HEK293T (cell line): ENCODE measurements around the gene DOCK1.

Experiments used
- CTCF ChIA-PET: fragments of 350-600 bp; formaldehyde crosslinking; extraction: SDS; loops from one replicate; lab custom pipeline; 2021; ENCODE audit warnings: antibody characterized with exemption, inconsistent platforms; lab: Yijun Ruan, JAX
- POLR2A ChIA-PET: fragments of 350-600 bp; formaldehyde crosslinking; extraction: SDS; loops from one replicate; lab custom pipeline; 2020; ENCODE audit warnings: antibody characterized with exemption, inconsistent platforms; lab: Yijun Ruan, JAX
- DNase-seq: peaks from one replicate; pipeline ENCODE4 v3.0.0; 2012; ENCODE audit warnings: mixed read lengths; ENCODE audit errors: extremely low spot score
- ARNT ChIP-seq: fragments of 450-650 bp; IDR thresholded peaks from 2 replicates; pipeline ENCODE4 v1.6.1; 2017; ENCODE audit warnings: mild to moderate bottlenecking
- BHLHE40 ChIP-seq: fragments of 450-650 bp; IDR thresholded peaks from 2 replicates; pipeline ENCODE4 v1.6.1; 2016; ENCODE audit warnings: mild to moderate bottlenecking, moderate library complexity, borderline replicate concordance
- CTBP1 ChIP-seq: fragments of 450-650 bp; IDR thresholded peaks from 2 replicates; pipeline ENCODE4 v1.6.1; 2016; ENCODE audit warnings: borderline replicate concordance
- ELF4 ChIP-seq: fragments of 450-650 bp; IDR thresholded peaks from 2 replicates; pipeline ENCODE4 v1.6.1; 2017; ENCODE audit warnings: antibody characterized with exemption
- FOXA1 ChIP-seq: fragments of 450-650 bp; IDR thresholded peaks from 2 replicates; pipeline ENCODE4 v1.6.1; 2016; ENCODE audit warnings: mild to moderate bottlenecking
- FOXK2 ChIP-seq: fragments of 450-650 bp; IDR thresholded peaks from 2 replicates; pipeline ENCODE4 v1.6.1; 2016; ENCODE audit warnings: mild to moderate bottlenecking
- FOXM1 ChIP-seq: fragments of 450-650 bp; IDR thresholded peaks from 2 replicates; pipeline ENCODE4 v1.6.1; 2017; ENCODE audit warnings: mild to moderate bottlenecking, borderline replicate concordance
- HDGF ChIP-seq: fragments of 450-650 bp; IDR thresholded peaks from 2 replicates; pipeline ENCODE4 v1.6.1; 2017; ENCODE audit warnings: antibody characterized with exemption, borderline replicate concordance
- L3MBTL2 ChIP-seq: fragments of 450-650 bp; conservative IDR thresholded peaks from 2 replicates; pipeline ENCODE4 v1.6.1; 2016; ENCODE audit warnings: mild to moderate bottlenecking
- LEF1 ChIP-seq: fragments of 450-650 bp; IDR thresholded peaks from 2 replicates; pipeline ENCODE4 v1.6.1; 2017; ENCODE audit warnings: mild to moderate bottlenecking, borderline replicate concordance
- NFRKB ChIP-seq: fragments of 450-650 bp; IDR thresholded peaks from 2 replicates; pipeline ENCODE4 v1.6.1; 2016; ENCODE audit warnings: mild to moderate bottlenecking, moderate library complexity
- SP1 ChIP-seq: fragments of 450-650 bp; IDR thresholded peaks from 2 replicates; pipeline ENCODE4 v1.6.1; 2017
- SUZ12 ChIP-seq: fragments of 450-650 bp; IDR thresholded peaks from 2 replicates; pipeline ENCODE4 v1.6.1; 2016; ENCODE audit warnings: mild to moderate bottlenecking
- TARDBP ChIP-seq: fragments of 450-650 bp; IDR thresholded peaks from 2 replicates; pipeline ENCODE4 v1.6.1; 2016
- ZNF384 ChIP-seq: fragments of 450-650 bp; IDR thresholded peaks from 2 replicates; pipeline ENCODE4 v1.6.1; 2016
- TF ChIP-seq, protein P1 (sequence below): fragments of 450-650 bp; IDR thresholded peaks from 2 replicates; pipeline ENCODE4 v1.6.1; 2016

DOCK1 gene

DNA sequence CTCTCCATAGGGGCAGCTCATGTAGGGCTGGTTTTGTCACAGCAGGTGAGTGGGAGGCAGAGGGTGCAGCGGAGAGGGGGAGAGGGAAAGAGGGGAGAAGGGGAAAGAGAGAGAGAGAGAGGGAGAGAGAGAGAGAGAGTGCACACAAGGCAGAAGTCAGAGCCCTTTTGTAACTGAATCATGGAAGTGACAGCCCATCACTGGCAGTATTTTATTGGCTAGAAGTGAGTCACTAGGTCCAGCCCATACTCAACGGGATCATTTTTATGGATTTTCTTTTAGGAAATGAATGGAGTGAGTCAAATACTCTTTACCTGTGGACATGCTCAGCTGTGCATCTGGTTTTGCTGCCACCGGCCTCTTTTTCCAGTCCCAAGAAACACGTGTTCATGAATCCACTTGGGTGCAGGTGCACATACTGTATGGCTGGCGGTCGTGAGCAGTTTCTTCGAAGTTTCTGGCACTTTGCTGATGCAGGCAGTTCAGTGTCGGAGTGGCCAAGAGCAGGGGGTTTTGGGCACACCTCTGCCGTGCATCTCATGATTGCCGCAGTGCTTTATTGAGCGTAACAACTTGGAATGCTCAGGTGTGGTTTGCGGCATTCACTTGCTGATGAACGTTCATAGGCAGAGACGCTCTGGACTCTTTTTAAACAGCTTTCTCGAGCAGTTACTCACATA, 40.3 kb downstream of the DOCK1 start:
- CTCF ChIA-PET: no interaction called here
- POLR2A ChIA-PET: no interaction called here
- TF ChIP-seq ZNF384 (no peak), SP1 (no peak), SUZ12 (no peak), HDGF (no peak), CTBP1 (no peak), NFRKB (no peak), LEF1 (no peak), ELF4 (no peak), L3MBTL2 (no peak), TARDBP (no peak), ARNT (no peak), FOXA1 (no peak), FOXK2 (no peak)
- TF ChIP-seq, protein P1, sequence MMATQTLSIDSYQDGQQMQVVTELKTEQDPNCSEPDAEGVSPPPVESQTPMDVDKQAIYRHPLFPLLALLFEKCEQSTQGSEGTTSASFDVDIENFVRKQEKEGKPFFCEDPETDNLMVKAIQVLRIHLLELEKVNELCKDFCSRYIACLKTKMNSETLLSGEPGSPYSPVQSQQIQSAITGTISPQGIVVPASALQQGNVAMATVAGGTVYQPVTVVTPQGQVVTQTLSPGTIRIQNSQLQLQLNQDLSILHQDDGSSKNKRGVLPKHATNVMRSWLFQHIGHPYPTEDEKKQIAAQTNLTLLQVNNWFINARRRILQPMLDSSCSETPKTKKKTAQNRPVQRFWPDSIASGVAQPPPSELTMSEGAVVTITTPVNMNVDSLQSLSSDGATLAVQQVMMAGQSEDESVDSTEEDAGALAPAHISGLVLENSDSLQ: no peak
- DNase-seq: no peak

DNA sequence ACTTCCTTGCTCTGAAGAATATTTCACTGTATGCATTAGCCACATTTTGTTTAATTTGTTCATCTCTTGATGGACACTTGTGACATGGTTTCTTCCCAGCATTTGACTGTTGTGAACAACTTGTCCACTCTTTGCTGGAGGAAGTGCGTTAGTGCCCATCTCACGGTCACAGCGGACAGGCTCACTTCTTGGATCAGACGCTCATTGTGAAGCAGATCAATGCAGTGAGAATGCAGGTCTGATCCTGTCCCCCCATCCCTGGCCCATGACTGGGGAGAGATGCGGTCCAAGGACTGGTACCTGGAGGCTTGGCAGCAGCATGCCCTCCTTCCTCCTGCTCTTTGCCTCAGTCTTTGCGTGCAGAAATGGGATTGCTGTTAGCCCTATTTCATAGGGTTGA, 41.5 kb downstream of the DOCK1 start:
- POLR2A ChIA-PET: no interaction called here
- no peak for TF ChIP-seq TARDBP
- TF ChIP-seq HDGF: no peak
- no peak for TF ChIP-seq SUZ12
- TF ChIP-seq NFRKB: no peak
- no peak for TF ChIP-seq FOXA1
- TF ChIP-seq FOXK2: no peak
- no peak for TF ChIP-seq L3MBTL2
- TF ChIP-seq FOXM1: no peak
- no peak for TF ChIP-seq ZNF384
- TF ChIP-seq, protein P1: no peak
- TF ChIP-seq BHLHE40: no peak
- no peak for TF ChIP-seq ELF4
- no peak for DNase-seq
- CTCF ChIA-PET: no interaction called here

DNA sequence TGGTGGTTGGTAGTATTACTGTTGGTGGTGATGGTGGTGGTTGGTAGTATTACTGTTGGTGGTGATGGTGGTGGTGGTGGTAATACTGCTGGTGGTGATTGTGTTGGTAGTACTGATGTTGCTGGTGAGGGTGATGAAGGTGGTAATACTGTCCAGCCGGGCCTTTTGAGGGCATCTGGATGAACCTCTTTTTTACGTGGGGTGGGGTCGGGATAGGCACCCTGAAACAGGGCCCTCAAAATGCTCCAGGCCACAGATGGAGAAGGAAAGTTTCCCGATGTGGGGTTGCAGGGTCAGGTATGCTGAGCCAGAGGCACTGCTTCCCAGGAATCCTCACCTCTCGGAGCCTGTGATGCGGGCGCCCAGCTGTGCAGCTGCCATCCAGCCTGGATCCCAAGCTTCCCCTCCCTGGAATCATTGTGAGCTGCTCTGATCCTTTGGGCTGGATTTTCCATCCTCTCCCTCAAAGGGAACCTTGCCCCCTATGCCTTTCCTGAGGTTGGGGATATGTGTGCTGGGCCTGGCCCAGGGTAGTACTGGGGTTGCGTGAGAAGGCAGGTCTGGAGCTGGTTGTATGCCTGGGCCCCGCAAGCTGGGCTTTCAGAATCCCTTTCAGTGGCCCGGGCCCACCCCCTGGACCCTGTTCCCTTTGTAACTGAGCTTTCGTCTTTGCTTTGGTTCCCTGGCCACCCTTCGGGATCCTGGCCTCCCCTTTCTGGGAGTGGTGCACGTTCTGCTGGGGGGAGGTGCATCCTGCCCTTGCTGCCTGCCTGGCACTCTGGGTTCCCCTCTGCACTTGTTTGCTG, 43.3 kb downstream of the DOCK1 start:
- DNase-seq: no peak
- TF ChIP-seq SP1 (no peak), TARDBP (no peak)
- ChIA-PET POLR2A (no interaction called here), CTCF (no interaction called here)

DNA sequence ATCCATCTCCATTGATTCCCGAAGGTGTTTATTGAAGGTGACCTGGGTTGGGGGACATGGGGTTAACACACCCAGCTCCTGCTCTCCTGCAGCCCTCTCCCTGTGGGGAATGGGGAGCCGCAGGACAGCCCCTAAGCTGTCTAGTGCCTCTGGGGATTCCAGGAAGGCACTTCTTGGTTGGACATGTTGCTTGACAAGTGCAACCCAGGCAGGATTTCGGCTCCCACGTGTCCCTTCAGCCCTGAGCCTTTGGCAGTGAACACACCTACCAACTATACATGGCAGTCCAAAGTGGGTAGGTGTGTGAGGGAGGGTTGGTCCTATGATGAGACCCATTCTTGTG, 43.9 kb downstream of the DOCK1 start:
- no peak for TF ChIP-seq BHLHE40
- CTCF ChIA-PET: no interaction called here
- no peak for DNase-seq
- POLR2A ChIA-PET: no interaction called here

DNA sequence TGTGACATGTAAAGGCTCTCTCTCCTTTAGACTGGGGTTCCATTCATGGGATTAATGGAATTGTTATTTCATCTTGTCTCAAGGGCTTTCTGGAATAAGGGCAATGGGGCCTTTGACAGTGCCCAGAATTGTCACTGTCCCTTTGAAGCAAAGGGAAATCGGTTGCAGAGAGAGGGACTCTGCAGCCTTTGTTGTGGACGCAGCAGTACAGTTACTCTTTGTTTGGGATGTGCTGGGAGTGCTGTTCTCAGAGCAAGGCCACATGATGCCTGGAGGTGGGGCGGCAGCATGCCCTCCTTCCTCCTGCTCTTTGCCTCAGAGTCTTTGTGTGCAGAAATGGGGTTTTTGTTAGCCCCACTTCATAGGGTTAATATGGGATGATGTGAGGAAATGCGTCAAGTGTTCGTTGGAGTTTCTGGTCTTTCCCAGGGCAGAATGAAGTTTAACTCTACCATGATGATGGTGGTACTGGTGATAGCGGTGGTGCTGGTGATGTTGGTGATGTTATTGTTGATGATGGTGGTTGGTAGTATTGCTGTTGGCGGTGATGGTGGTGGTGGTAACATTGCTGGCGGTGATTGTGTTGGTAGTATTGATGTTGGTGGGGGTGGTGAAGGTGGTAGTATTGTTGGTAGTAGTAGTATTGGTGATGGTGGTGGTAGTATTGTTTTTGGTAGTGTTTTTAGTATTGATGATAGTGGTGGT, 45.3 kb downstream of the DOCK1 start:
- DNase-seq: no peak
- ChIA-PET POLR2A (no interaction called here), CTCF (no interaction called here)
- TF ChIP-seq LEF1 (no peak), NFRKB (no peak), SP1 (no peak), BHLHE40 (no peak)

DNA sequence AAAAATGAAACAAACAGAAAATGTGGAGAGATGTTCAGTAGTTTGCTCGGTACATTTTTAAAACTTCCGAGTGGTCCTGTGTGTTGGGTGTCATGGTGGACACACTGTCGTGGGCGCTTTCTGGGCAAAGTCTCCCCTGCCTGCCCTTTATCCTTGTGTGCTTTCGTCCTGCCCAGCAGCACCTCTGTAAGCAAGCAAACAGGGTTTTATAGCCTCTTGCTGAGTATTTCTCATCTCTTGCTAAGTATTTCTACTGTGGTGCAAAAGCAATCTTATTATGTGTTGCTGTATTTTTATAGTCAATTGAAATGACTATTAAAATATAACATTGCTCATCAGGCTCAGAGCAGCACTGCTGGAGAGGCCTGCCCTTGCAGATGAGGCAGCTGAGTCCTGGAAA, 48.7 kb downstream of the DOCK1 start:
- no peak for TF ChIP-seq ARNT
- no peak for TF ChIP-seq BHLHE40
- no peak for TF ChIP-seq TARDBP
- no peak for TF ChIP-seq NFRKB
- TF ChIP-seq LEF1: no peak
- TF ChIP-seq, protein P1: no peak
- TF ChIP-seq ZNF384: no peak
- no peak for TF ChIP-seq FOXK2
- no peak for TF ChIP-seq SP1
- no peak for TF ChIP-seq HDGF
- no peak for TF ChIP-seq L3MBTL2
- no peak for TF ChIP-seq FOXM1
- TF ChIP-seq SUZ12: no peak
- TF ChIP-seq CTBP1: no peak
- DNase-seq: no peak
- ChIA-PET CTCF (no interaction called here), POLR2A (no interaction called here)
